Suprapubic skin (tissue), 4 donors: ENCODE measurements around the gene TAOK1. TPM values are rescaled to one million over a fixed set of nuclear protein-coding genes. Genes with fewer than 3 reads are reported as not detected.
A peak's percentile ranks its signal among the peaks of the same experiment; 100 is the strongest.

Experiments used
- DNase-seq, 2 donors: peaks; one replicate each; pipeline ENCODE4 v3.0.0-alpha.2; 2019; ENCODE audit warnings: low spot score in 2 of 2
- H3K27ac ChIP-seq: fragments of 200-600 bp; sonication (generic); one replicate; pipeline ENCODE4 v1.5.1; 2019
- H3K27me3 ChIP-seq: fragments of 200-600 bp; sonication (generic); one replicate; pipeline ENCODE4 v1.5.1; 2019
- H3K36me3 ChIP-seq: fragments of 200-600 bp; sonication (generic); one replicate; pipeline ENCODE4 v1.5.1; 2019
- H3K4me1 ChIP-seq: fragments of 200-600 bp; sonication (generic); one replicate; pipeline ENCODE4 v1.5.1; 2019
- H3K4me3 ChIP-seq: fragments of 200-600 bp; sonication (generic); one replicate; pipeline ENCODE4 v1.5.1; 2019; ENCODE audit warnings: mild to moderate bottlenecking
- H3K9me3 ChIP-seq: fragments of 200-600 bp; sonication (generic); one replicate; pipeline ENCODE4 v1.5.1; 2019
- EP300 ChIP-seq: sonication (generic); formaldehyde crosslinking; IDR thresholded peaks from one replicate; pipeline ENCODE4 v1.6.1; 2017; ENCODE audit warnings: antibody characterized with exemption
- POLR2A ChIP-seq, 2 donors: fragments of 450-650 bp; IDR thresholded peaks; one replicate each; pipeline ENCODE4 v1.6.1; 2017; ENCODE audit warnings: antibody characterized with exemption in 2 of 2, mild to moderate bottlenecking in 2 of 2, moderate library complexity in 2 of 2
- POLR2AphosphoS5 ChIP-seq, 3 donors: sonication (generic); formaldehyde crosslinking; IDR thresholded peaks; one replicate each; pipeline ENCODE4 v1.6.1; 2017; ENCODE audit warnings: antibody characterized with exemption in 3 of 3
- WGBS: methylation state at CpG from one replicate; pipeline ENCODE4 v1.1.5; 2018; 5-methylcytosine and 5-hydroxymethylcytosine counted together
- total RNA-seq, 4 donors: library from RNA; depleted of rRNA; stranded (reverse); fragments of >200 nt; gene quantifications; one replicate each; pipeline ENCODE4 v1.1.0, GENCODE V29; 2016
- TF ChIP-seq, protein P1 (sequence below), 2 donors: fragments of 200-600 bp in 1 of 2; fragments of 450-650 bp in 1 of 2; sonication (generic) in 1 of 2; IDR thresholded peaks; one replicate each; pipeline ENCODE4 v1.5.1; 2016 to 2019; ENCODE audit warnings: antibody characterized with exemption in 2 of 2, mild to moderate bottlenecking in 1 of 2, moderate library complexity in 1 of 2

The TAOK1 gene
- total RNA-seq, 4 donors from 2014 or later, result 42.1 to 58.3 (median 51.2) TPM

DNA sequence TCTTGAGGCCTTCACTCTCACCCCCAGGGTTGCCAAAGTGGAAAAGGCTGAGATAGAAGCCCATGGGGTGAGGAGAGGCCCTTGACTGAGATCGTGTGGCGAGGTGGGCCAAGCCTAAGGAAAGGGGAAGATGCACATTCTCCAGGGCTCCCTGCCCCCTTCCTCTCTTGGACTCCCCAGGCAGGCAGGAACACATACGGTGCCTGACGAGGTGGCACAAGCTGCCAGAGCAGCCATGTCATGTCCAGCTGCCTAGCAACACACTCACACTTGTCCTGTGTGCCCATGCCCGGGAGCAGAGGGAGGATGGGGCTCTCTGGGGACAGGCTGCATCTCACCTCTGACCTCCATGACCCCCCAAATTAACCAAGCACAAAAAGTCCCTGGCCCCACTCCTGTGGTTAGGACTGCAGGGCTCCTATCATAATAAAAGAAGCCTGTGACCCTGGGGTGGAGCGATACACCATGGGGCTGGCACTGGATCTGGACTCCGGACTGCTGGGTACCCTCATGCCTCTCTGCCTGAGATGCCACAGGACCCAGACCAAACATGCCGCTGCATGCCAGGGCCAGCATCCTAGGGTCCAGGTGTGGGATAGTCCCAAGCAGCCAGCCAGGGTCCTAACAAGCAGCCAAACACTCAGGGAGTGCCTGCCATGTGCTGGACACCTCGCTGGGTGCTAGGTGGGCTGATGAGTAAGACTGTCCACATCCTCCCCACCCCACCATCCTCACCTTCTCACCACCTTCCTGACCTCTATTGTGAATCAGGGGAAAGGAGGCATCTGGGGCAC, 196.7 kb downstream of the TAOK1 start:
- Histone ChIP-seq H3K9me3 (no peaks in the 10 kb centered on the region), H3K4me3 (no peak overlapping the region), H3K36me3 (peaks cover 1% of the 10 kb centered on the region), H3K4me1 (peaks cover 92% of the 10 kb centered on the region), H3K27me3 (no peaks in the 10 kb centered on the region), H3K27ac (no peak overlapping the region)
- WGBS, result 50% methylated on average over 6 of the region's 9 CpGs
- no peak for DNase-seq
- TF ChIP-seq POLR2A (IDR thresholded peaks at IDR 0.05) (no peak), EP300 (no peak), POLR2AphosphoS5 (IDR thresholded peaks at IDR 0.05) (no peak)
- TF ChIP-seq, protein P1, sequence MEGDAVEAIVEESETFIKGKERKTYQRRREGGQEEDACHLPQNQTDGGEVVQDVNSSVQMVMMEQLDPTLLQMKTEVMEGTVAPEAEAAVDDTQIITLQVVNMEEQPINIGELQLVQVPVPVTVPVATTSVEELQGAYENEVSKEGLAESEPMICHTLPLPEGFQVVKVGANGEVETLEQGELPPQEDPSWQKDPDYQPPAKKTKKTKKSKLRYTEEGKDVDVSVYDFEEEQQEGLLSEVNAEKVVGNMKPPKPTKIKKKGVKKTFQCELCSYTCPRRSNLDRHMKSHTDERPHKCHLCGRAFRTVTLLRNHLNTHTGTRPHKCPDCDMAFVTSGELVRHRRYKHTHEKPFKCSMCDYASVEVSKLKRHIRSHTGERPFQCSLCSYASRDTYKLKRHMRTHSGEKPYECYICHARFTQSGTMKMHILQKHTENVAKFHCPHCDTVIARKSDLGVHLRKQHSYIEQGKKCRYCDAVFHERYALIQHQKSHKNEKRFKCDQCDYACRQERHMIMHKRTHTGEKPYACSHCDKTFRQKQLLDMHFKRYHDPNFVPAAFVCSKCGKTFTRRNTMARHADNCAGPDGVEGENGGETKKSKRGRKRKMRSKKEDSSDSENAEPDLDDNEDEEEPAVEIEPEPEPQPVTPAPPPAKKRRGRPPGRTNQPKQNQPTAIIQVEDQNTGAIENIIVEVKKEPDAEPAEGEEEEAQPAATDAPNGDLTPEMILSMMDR (IDR thresholded peaks at IDR 0.05), result no peak

DNA sequence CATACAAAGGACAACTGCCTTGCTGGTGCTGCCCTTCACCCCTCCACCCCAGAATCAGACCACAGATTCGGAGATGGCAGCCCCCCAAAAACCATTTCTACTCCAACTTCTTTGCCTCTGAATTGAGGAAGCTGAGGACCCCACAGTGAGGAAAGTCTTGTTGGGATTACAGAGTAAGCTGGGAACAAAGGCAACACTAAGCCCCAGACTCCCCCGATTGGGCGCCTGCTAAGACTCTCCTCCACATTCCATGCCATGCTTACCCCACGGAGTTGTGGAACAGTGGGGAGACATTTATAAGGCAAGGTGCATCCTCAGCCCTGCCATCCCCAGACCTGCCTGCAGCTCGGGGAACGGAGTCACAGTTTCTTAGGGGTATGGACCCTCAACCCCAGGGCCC, 197.4 kb downstream of the TAOK1 start:
- H3K4me3 ChIP-seq, result peak overlapping the region; percentile 88
- TF ChIP-seq POLR2A (IDR thresholded peaks at IDR 0.05) (no peak), POLR2AphosphoS5 (IDR thresholded peaks at IDR 0.05) (no peak), EP300 (no peak)
- TF ChIP-seq, protein P1 (IDR thresholded peaks at IDR 0.05), result no peak
- no peaks in the 10 kb centered on the region for H3K27me3 ChIP-seq
- no peaks in the 10 kb centered on the region for H3K9me3 ChIP-seq
- H3K27ac ChIP-seq, result no peak overlapping the region
- no peaks in the 10 kb centered on the region for H3K36me3 ChIP-seq
- no peak for DNase-seq
- 71% methylated on average over 6 of the region's 6 CpGs for WGBS
- peaks cover 92% of the 10 kb centered on the region for H3K4me1 ChIP-seq

DNA sequence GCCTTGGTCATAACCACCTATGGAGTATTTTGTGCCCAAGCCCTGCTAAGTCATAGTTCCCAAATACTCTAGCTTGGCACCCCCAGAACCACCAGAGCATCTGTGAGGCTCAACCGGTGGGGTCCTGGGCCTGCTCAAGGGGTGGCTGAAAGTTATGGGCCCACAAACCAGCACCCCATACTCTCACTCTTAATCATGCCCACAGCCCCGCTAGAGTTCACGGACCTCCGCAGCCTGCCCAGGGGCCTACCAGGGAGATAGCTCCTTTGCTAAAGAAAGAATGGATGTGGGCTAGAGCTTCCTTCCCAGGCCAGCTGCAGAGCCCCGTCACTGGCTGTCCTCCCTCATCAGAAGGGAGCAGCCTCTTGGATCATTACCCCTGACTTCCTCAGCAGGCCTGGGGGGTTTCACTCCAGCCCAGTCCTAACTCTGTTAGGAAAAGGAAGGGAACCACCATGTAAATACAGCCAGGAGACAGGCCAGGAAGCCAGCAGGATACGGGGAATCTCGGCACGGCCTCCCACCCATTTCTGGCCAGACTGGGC, 197.9 kb downstream of the TAOK1 start:
- no peak for DNase-seq
- 35% methylated on average over 4 of the region's 8 CpGs for WGBS
- H3K27ac ChIP-seq, result peak overlapping the region; percentile 81
- H3K27me3 ChIP-seq, result no peaks in the 10 kb centered on the region
- H3K9me3 ChIP-seq, result no peaks in the 10 kb centered on the region
- TF ChIP-seq, protein P1 (IDR thresholded peaks at IDR 0.05), result no peak
- TF ChIP-seq EP300 (no peak), POLR2AphosphoS5 (IDR thresholded peaks at IDR 0.05) (no peak), POLR2A (IDR thresholded peaks at IDR 0.05) (no peak)
- peaks cover 91% of the 10 kb centered on the region for H3K4me1 ChIP-seq
- peak overlapping the region; percentile 88 for H3K4me3 ChIP-seq
- H3K36me3 ChIP-seq, result no peaks in the 10 kb centered on the region

DNA sequence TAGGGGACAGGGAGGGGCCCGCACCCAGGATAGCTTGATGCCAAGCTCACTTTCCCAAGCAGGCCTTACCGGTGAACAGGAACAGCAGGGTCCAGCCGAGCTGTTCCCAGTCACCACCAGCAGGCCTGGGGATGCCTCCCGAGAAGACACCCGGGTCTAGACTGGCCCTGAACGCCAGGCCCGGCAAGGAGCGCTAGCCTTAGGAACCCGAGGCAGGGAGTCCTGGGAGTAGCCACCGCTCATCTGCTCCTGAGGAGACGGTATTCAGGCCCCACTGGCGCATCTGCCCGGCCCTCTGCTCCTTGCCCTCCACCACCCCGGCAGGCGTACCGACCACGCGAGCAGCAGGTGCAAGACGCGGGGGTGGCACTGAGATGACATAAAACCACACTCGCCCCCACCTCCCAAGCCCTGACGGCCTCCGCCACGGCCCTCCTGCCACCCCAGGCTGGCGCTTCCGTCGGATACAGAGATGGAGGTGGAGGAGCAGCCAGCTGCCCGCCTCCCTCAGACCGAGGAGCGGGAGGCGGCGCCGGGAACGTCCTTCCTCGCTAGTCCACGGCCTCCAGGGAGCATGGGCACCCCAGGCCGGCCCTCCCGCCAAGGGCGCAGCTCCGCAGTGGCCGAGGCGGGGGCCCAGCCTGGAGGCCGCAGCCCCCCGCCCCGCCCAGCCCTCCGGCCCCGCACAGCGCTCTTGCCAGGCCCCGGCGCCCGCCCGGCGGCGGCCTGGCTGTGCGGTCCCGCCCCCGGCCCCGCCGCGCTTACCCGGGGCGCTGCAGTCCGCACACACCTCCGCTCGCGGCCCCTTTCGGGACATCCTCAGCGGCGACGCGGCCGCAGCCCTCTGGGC, 198.6 kb downstream of the TAOK1 start:
- Histone ChIP-seq H3K9me3 (no peaks in the 10 kb centered on the region), H3K4me1 (peaks cover 88% of the 10 kb centered on the region), H3K27me3 (no peaks in the 10 kb centered on the region), H3K36me3 (no peaks in the 10 kb centered on the region), H3K27ac (peak overlapping the region; percentile 81), H3K4me3 (peak overlapping the region; percentile 88)
- TF ChIP-seq EP300 (no peak), POLR2AphosphoS5 (IDR thresholded peaks at IDR 0.05) (no peak), POLR2A (IDR thresholded peaks at IDR 0.05) (no peak)
- TF ChIP-seq, protein P1 (IDR thresholded peaks at IDR 0.05), result no peak
- no peak for DNase-seq
- no CpG with 5 or more reads among the region's 72 CpGs for WGBS
